NCI-H510A (cell line): ENCODE results near the gene ARL10.
"Not testable (repeated sequence)": the region's sequence is repeated elsewhere in the genome, so short reads cannot be mapped to it uniquely, and the experiment has no call there.

ENCODE experiments used
- DNase-seq: peaks from one replicate; lab custom pipeline; 2025; lab: John Stamatoyannopoulos, UW

Gene ARL10

GRCh38 chr5:176388444-176389134 lies 23.3 kb downstream of the ARL10 start, which contains the start of the genes HIGD2A and NOP16:
HIGD2A (plus strand) TSS chr5:176388751; CDS start chr5:176388820, 69 bp downstream.
NOP16 (minus strand) TSS chr5:176388598; CDS start chr5:176388539, 59 bp downstream.
- peak; percentile 95 for DNase-seq

- no peak for DNase-seq
These were observed 24.1 kb downstream of the ARL10 start for GRCh38 chr5:176389135-176390123.

GRCh38 chr5:176391479-176391878 lies 26.2 kb downstream of the ARL10 start:
- DNase-seq = no peak

- DNase-seq = no peak
These were observed 26.7 kb downstream of the ARL10 start for GRCh38 chr5:176391999-176392398.

GRCh38 chr5:176392526-176392925 lies 27.2 kb downstream of the ARL10 start:
- DNase-seq = no peak

GRCh38 chr5:176394096-176394495 lies 28.8 kb downstream of the ARL10 start:
- no peak for DNase-seq

- DNase-seq = no peak
These were observed 29.8 kb downstream of the ARL10 start for GRCh38 chr5:176394881-176395675.

GRCh38 chr5:176396330-176396729 lies 31.0 kb downstream of the ARL10 start:
- DNase-seq = no peak

- no peak for DNase-seq
These were observed 32.6 kb downstream of the ARL10 start for GRCh38 chr5:176397736-176398420.

GRCh38 chr5:176400382-176401156 lies 35.3 kb downstream of the ARL10 start:
- no peak for DNase-seq

GRCh38 chr5:176401281-176402205 lies 36.3 kb downstream of the ARL10 start:
- DNase-seq = no peak

GRCh38 chr5:176405656-176406435 lies 40.6 kb downstream of the ARL10 start:
- DNase-seq = no peak

- DNase-seq = no peak
These were observed 41.3 kb downstream of the ARL10 start for GRCh38 chr5:176406436-176407052.

- no peak for DNase-seq
These were observed 42.4 kb downstream of the ARL10 start for GRCh38 chr5:176407456-176408251.

- not testable (repeated sequence) for DNase-seq
These were observed 42.9 kb downstream of the ARL10 start for GRCh38 chr5:176408252-176408573.

GRCh38 chr5:176408590-176408989 lies 43.3 kb downstream of the ARL10 start:
- DNase-seq = no peak

GRCh38 chr5:176409765-176410164 lies 44.5 kb downstream of the ARL10 start:
- DNase-seq = no peak
